DOHH2 (cell line): Measurements from ENCODE around the gene GMEB2.
"Not testable (repeated sequence)": the region's sequence is repeated elsewhere in the genome, so short reads cannot be mapped to it uniquely, and the experiment has no call there.

Source experiments
- H3F3A ChIP-seq: fragments of 200-600 bp; sonication (generic), shearing (Covaris generic); 2 replicates; pipeline ENCODE4 v1.6.0; 2016; ENCODE audit warnings: antibody characterized with exemption, mild to moderate bottlenecking; ENCODE audit not compliant: control insufficient read depth, insufficient read depth
- H3K27ac ChIP-seq: fragments of 200-600 bp; sonication (generic); 2 replicates; pipeline ENCODE4 v1.5.1; 2014; ENCODE audit warnings: low read depth, mild to moderate bottlenecking, low read length, moderate library complexity
- H3K27me3 ChIP-seq: fragments of 200-600 bp; sonication (generic); 2 replicates; pipeline ENCODE4 v1.6.1; 2014; ENCODE audit warnings: mild to moderate bottlenecking, low read length, mixed read lengths; ENCODE audit not compliant: control insufficient read depth
- H3K36me3 ChIP-seq: fragments of 200-600 bp; sonication (generic); 2 replicates; pipeline ENCODE4 v1.6.1; 2014; ENCODE audit warnings: mild to moderate bottlenecking, low read length, moderate library complexity, mixed read lengths; ENCODE audit not compliant: control insufficient read depth
- H3K4me1 ChIP-seq: fragments of 200-600 bp; sonication (generic); 2 replicates; pipeline ENCODE4 v1.6.1; 2014; ENCODE audit warnings: mild to moderate bottlenecking, low read length, mixed read lengths; ENCODE audit not compliant: control insufficient read depth
- H3K4me2 ChIP-seq: fragments of 200-600 bp; sonication (generic); 2 replicates; pipeline ENCODE4 v1.6.0; 2014; ENCODE audit warnings: mild to moderate bottlenecking, low read length, moderate library complexity
- H3K4me3 ChIP-seq: fragments of 200-600 bp; sonication (generic); 2 replicates; pipeline ENCODE4 v1.5.1; 2014; ENCODE audit warnings: mild to moderate bottlenecking, low read length, mixed read lengths
- H3K79me2 ChIP-seq: fragments of 200-600 bp; sonication (generic); 2 replicates; pipeline ENCODE4 v1.6.1; 2014; ENCODE audit warnings: mild to moderate bottlenecking, low read length, mixed read lengths; ENCODE audit not compliant: control insufficient read depth
- H3K9me2 ChIP-seq: fragments of 200-600 bp; sonication (generic); replicated peaks from 2 replicates; pipeline ENCODE4 v1.6.1; 2014; ENCODE audit warnings: mild to moderate bottlenecking, low read length, mixed read lengths; ENCODE audit not compliant: control insufficient read depth
- H3K9me3 ChIP-seq: fragments of 200-600 bp; sonication (generic); 2 replicates; pipeline ENCODE4 v1.6.1; 2014; ENCODE audit warnings: antibody characterized with exemption, low read length, mixed read lengths; ENCODE audit not compliant: control insufficient read depth, insufficient read depth
- H4K20me1 ChIP-seq: fragments of 200-600 bp; sonication (generic); 2 replicates; pipeline ENCODE4 v1.6.0; 2014; ENCODE audit warnings: low read depth, mild to moderate bottlenecking, antibody characterized with exemption, low read length, moderate library complexity; ENCODE audit not compliant: control insufficient read depth, insufficient read depth
- EZH2phosphoT487 ChIP-seq: fragments of 200-600 bp; sonication (generic); IDR thresholded peaks from 2 replicates; pipeline ENCODE4 v1.6.1; 2017; ENCODE audit warnings: borderline replicate concordance, mild to moderate bottlenecking, antibody characterized with exemption, low read length, moderate library complexity, mixed read lengths
- TF ChIP-seq, protein P1 (sequence below): fragments of 200-600 bp; sonication (generic); IDR thresholded peaks from one replicate; pipeline ENCODE4 v1.5.1; 2014; ENCODE audit warnings: antibody characterized with exemption, mild to moderate bottlenecking, low read depth, low read length; ENCODE audit not compliant: poor library complexity, severe bottlenecking

Gene GMEB2

DNA sequence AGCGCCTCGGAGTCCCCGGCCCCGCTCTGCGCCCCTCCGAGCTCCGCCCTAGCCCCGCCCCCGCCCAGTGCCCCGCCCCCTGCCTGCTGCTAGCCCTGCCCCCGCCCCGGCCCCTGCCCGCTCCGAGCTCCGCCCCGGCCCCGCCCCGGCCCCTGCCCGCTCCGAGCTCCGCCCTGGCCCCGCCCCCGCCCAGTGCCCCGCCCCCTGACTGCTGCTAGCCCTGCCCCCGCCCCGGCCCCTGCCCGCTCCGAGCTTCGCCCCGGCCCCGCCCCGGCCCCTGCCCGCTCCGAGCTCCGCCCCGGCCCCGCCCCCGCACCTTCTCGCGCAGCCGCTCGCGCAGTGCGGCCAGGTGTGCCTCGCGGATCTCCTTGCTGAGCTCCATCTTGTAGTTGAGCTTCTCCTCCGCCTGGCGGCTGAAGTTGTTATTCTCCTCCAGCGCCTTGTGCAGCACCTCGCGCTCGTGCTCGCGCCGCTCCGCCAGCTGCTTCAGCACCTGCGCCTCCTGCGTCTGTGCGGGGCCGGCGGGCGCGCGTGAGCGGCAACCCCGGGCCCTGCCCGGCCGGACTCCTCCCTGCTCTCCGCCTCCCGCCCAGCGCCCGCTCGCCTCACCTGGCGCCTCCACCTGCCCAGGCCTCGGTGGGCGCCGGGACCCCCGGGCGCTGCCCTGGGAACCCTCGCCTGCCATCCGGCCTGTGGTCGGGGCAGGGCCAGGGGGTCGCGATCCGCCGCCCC, 15.1 kb upstream of the GMEB2 start:
- Histone ChIP-seq H3K36me3 (no peaks in the 10 kb centered on the region), H3K4me2 (peak overlapping the region; percentile 98), H4K20me1 (no peaks in the 10 kb centered on the region), H3F3A (peaks cover 5% of the 10 kb centered on the region), H3K27me3 (no peaks in the 10 kb centered on the region), H3K9me3 (no peaks in the 10 kb centered on the region), H3K79me2 (no peaks in the 10 kb centered on the region), H3K4me1 (peaks cover 42% of the 10 kb centered on the region), H3K27ac (peak overlapping the region; percentile 42), H3K9me2 (no peaks in the 10 kb centered on the region), H3K4me3 (peak overlapping the region; percentile 76)
- no peak for TF ChIP-seq EZH2phosphoT487
- TF ChIP-seq, protein P1, sequence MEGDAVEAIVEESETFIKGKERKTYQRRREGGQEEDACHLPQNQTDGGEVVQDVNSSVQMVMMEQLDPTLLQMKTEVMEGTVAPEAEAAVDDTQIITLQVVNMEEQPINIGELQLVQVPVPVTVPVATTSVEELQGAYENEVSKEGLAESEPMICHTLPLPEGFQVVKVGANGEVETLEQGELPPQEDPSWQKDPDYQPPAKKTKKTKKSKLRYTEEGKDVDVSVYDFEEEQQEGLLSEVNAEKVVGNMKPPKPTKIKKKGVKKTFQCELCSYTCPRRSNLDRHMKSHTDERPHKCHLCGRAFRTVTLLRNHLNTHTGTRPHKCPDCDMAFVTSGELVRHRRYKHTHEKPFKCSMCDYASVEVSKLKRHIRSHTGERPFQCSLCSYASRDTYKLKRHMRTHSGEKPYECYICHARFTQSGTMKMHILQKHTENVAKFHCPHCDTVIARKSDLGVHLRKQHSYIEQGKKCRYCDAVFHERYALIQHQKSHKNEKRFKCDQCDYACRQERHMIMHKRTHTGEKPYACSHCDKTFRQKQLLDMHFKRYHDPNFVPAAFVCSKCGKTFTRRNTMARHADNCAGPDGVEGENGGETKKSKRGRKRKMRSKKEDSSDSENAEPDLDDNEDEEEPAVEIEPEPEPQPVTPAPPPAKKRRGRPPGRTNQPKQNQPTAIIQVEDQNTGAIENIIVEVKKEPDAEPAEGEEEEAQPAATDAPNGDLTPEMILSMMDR: peak; percentile 48

GRCh38 chr20:63641146-63641791, 14.4 kb upstream of the GMEB2 start:
- H3K79me2 ChIP-seq: no peaks in the 10 kb centered on the region
- no peaks in the 10 kb centered on the region for H4K20me1 ChIP-seq
- peaks cover 5% of the 10 kb centered on the region for H3F3A ChIP-seq
- H3K9me2 ChIP-seq: no peaks in the 10 kb centered on the region
- H3K9me3 ChIP-seq: no peaks in the 10 kb centered on the region
- H3K27me3 ChIP-seq: no peaks in the 10 kb centered on the region
- peak overlapping the region; percentile 90 for H3K4me2 ChIP-seq
- peak overlapping the region; percentile 73 for H3K4me3 ChIP-seq
- peaks cover 48% of the 10 kb centered on the region for H3K4me1 ChIP-seq
- TF ChIP-seq, protein P1: no peak
- TF ChIP-seq EZH2phosphoT487: no peak
- no peaks in the 10 kb centered on the region for H3K36me3 ChIP-seq
- peak overlapping the region; percentile 10; the same call in 1 of the 2 replicates for H3K27ac ChIP-seq

GRCh38 chr20:63640686-63641085, 13.8 kb upstream of the GMEB2 start:
- not testable (repeated sequence) for H3K27me3 ChIP-seq, H3F3A ChIP-seq, H3K36me3 ChIP-seq, H3K9me3 ChIP-seq, H3K79me2 ChIP-seq, H4K20me1 ChIP-seq, H3K4me3 ChIP-seq, H3K9me2 ChIP-seq, H3K27ac ChIP-seq
- Histone ChIP-seq H3K4me1 (peaks cover 52% of the 10 kb centered on the region), H3K4me2 (0 out of 2 replicates have a peak overlapping the region, but pooled peaks have one; percentile 21)

- no peaks in the 10 kb centered on the region for H3K27me3 ChIP-seq
- H3K9me2 ChIP-seq: no peaks in the 10 kb centered on the region
- 0 out of 2 replicates have a peak overlapping the region, but pooled peaks have one; percentile 52 for H3K4me3 ChIP-seq
- peaks cover 6% of the 10 kb centered on the region for H3F3A ChIP-seq
- no peaks in the 10 kb centered on the region for H3K79me2 ChIP-seq
- no peaks in the 10 kb centered on the region for H3K9me3 ChIP-seq
- H3K4me1 ChIP-seq: peaks cover 58% of the 10 kb centered on the region
- no peaks in the 10 kb centered on the region for H3K36me3 ChIP-seq
- TF ChIP-seq, protein P1: no peak
- TF ChIP-seq EZH2phosphoT487: no peak
- H3K27ac ChIP-seq: peak overlapping the region; percentile 62
- peak overlapping the region; percentile 69; the same call in 1 of the 2 replicates for H3K4me2 ChIP-seq
- H4K20me1 ChIP-seq: no peaks in the 10 kb centered on the region
Observed at GRCh38 chr20:63640086-63640485, 13.2 kb upstream of the GMEB2 start.
